K562 (cell line): ENCODE results near the gene CDCP1. TPM values are rescaled to one million over a fixed set of nuclear protein-coding genes. Genes with fewer than 3 reads are reported as not detected.

ENCODE experiments used
- DEAF1 ChIP-seq: fragments of 450-650 bp; formaldehyde crosslinking; IDR thresholded peaks from 2 replicates; pipeline ENCODE4 v1.4.0; 2020; ENCODE audit warnings: mild to moderate bottlenecking, moderate library complexity
- E2F8 ChIP-seq: fragments of 450-650 bp; IDR thresholded peaks from 2 replicates; pipeline ENCODE4 v1.7.1; 2018; ENCODE audit warnings: mild to moderate bottlenecking, low read depth; ENCODE audit not compliant: partially characterized antibody
- EHMT2 ChIP-seq: fragments of 450-650 bp; IDR thresholded peaks from 2 replicates; pipeline ENCODE4 v1.6.1; 2018; ENCODE audit warnings: antibody characterized with exemption
- GABPB1 ChIP-seq: sonication (generic); formaldehyde crosslinking; IDR thresholded peaks from 2 replicates; pipeline ENCODE4 v1.8.0; 2022; ENCODE audit warnings: mild to moderate bottlenecking, missing genetic modification reagents
- HLTF ChIP-seq: fragments of 450-650 bp; IDR thresholded peaks from 2 replicates; pipeline ENCODE4 v1.6.1; 2016
- HOMEZ ChIP-seq: fragments of 250-450 bp; sonication (Bioruptor Pico); IDR thresholded peaks from 2 replicates; pipeline ENCODE4 v1.4.0; 2020; ENCODE audit warnings: mild to moderate bottlenecking, moderate library complexity
- MAFK ChIP-seq: IDR thresholded peaks from 2 replicates; pipeline ENCODE4 v1.6.1; 2011; ENCODE audit warnings: low read length, improper control_type of control experiment
- NCOR1 ChIP-seq: fragments of 450-650 bp; IDR thresholded peaks from 2 replicates; pipeline ENCODE4 v1.6.1; 2016; ENCODE audit warnings: mild to moderate bottlenecking, moderate library complexity
- SMAD3 ChIP-seq: fragments of 450-650 bp; formaldehyde crosslinking; conservative IDR thresholded peaks from 2 replicates; pipeline ENCODE4 v1.4.0; 2020; ENCODE audit warnings: mild to moderate bottlenecking
- VEZF1 ChIP-seq: fragments of 200-800 bp; sonication (Bioruptor generic); IDR thresholded peaks from 2 replicates; pipeline ENCODE4 v1.6.1; 2017; ENCODE audit warnings: missing genetic modification characterization, missing compliant biosample characterization
- ZNF316 ChIP-seq: fragments of 450-650 bp; IDR thresholded peaks from 2 replicates; pipeline ENCODE4 v1.6.1; 2016
- polyA plus RNA-seq, 8 experiments: library from polyadenylated mRNA; depleted of rRNA in 4 of 8; stranded (reverse) in 5 of 8; unstranded in 3 of 8; fragments of >200 nt; fragmentation: Nextera tagmentation in 2 of 8; fragmentation: Illumina TruSeq in 1 of 8; extraction: Ambion mirVana in 2 of 8; extraction: Trizol in 1 of 8; gene quantifications; 2 replicates each; pipeline versions ENCODE4 v1.2.1 to v1.2.3, GENCODE V29; 2011 to 2014; ENCODE audit warnings: inconsistent platforms in 1 of 8, missing spikeins in 1 of 8
- total RNA-seq, 7 experiments: library from RNA; depleted of rRNA in 6 of 7; stranded (reverse); fragments of >200 nt in 6 of 7; fragmentation: Illumina TruSeq in 2 of 7; extraction: Trizol in 2 of 7; gene quantifications; 2 replicates each; pipeline versions ENCODE4 v1.2.1 to v1.2.3, GENCODE V29; 2011 to 2021; ENCODE audit warnings: low replicate concordance in 1 of 7
- TF ChIP-seq, protein P1 (sequence below): fragments of 450-650 bp; IDR thresholded peaks from 2 replicates; pipeline ENCODE4 v1.6.1; 2014; ENCODE audit warnings: low read depth, mild to moderate bottlenecking, moderate library complexity, borderline replicate concordance
- TF ChIP-seq, protein P2 (sequence below): sonication (generic); formaldehyde crosslinking; IDR thresholded peaks from 2 replicates; pipeline ENCODE4 v1.8.1; 2023; ENCODE audit warnings: mild to moderate bottlenecking, missing genetic modification reagents, moderate library complexity
- TF ChIP-seq, protein P3 (sequence below): sonication (generic); formaldehyde crosslinking; IDR thresholded peaks from 2 replicates; pipeline ENCODE4 v1.8.0; 2022; ENCODE audit warnings: missing genetic modification reagents, mild to moderate bottlenecking, borderline replicate concordance
- TF ChIP-seq, protein P4 (sequence below): fragments of 450-650 bp; IDR thresholded peaks from 2 replicates; pipeline ENCODE4 v1.6.1; 2016

The CDCP1 gene
- total and polyA plus RNA-seq, 9 of the 15 experiments (the other 6 are each of a cell fraction or from before 2014, with no cell fraction given): 3.9 to 16.4 (median 5.2) TPM

GRCh38 chr3:45037720-45038455, 108.3 kb downstream of the CDCP1 start (continued):
- TF ChIP-seq, protein P1, sequence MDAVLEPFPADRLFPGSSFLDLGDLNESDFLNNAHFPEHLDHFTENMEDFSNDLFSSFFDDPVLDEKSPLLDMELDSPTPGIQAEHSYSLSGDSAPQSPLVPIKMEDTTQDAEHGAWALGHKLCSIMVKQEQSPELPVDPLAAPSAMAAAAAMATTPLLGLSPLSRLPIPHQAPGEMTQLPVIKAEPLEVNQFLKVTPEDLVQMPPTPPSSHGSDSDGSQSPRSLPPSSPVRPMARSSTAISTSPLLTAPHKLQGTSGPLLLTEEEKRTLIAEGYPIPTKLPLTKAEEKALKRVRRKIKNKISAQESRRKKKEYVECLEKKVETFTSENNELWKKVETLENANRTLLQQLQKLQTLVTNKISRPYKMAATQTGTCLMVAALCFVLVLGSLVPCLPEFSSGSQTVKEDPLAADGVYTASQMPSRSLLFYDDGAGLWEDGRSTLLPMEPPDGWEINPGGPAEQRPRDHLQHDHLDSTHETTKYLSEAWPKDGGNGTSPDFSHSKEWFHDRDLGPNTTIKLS: no peak
- TF ChIP-seq E2F8: peak; percentile 39
- TF ChIP-seq HLTF: no peak
- no peak for TF ChIP-seq ZNF316
- TF ChIP-seq, protein P2, sequence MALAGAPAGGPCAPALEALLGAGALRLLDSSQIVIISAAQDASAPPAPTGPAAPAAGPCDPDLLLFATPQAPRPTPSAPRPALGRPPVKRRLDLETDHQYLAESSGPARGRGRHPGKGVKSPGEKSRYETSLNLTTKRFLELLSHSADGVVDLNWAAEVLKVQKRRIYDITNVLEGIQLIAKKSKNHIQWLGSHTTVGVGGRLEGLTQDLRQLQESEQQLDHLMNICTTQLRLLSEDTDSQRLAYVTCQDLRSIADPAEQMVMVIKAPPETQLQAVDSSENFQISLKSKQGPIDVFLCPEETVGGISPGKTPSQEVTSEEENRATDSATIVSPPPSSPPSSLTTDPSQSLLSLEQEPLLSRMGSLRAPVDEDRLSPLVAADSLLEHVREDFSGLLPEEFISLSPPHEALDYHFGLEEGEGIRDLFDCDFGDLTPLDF (CRISPR knock-in tag): peak; percentile 81; the same call in 1 of the 2 replicates
- TF ChIP-seq VEZF1 (CRISPR knock-in tag): no peak
- TF ChIP-seq, protein P3, sequence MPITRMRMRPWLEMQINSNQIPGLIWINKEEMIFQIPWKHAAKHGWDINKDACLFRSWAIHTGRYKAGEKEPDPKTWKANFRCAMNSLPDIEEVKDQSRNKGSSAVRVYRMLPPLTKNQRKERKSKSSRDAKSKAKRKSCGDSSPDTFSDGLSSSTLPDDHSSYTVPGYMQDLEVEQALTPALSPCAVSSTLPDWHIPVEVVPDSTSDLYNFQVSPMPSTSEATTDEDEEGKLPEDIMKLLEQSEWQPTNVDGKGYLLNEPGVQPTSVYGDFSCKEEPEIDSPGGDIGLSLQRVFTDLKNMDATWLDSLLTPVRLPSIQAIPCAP (CRISPR knock-in tag): no peak
- TF ChIP-seq EHMT2: no peak
- TF ChIP-seq DEAF1 (CRISPR knock-in tag): peak; percentile 99
- peak; percentile 48 for TF ChIP-seq MAFK
- TF ChIP-seq SMAD3 (CRISPR knock-in tag): no peak
- TF ChIP-seq HOMEZ: no peak
- TF ChIP-seq NCOR1: no peak
- TF ChIP-seq, protein P4, sequence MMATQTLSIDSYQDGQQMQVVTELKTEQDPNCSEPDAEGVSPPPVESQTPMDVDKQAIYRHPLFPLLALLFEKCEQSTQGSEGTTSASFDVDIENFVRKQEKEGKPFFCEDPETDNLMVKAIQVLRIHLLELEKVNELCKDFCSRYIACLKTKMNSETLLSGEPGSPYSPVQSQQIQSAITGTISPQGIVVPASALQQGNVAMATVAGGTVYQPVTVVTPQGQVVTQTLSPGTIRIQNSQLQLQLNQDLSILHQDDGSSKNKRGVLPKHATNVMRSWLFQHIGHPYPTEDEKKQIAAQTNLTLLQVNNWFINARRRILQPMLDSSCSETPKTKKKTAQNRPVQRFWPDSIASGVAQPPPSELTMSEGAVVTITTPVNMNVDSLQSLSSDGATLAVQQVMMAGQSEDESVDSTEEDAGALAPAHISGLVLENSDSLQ: 0 out of 2 replicates have a peak, but pooled peaks have one; percentile 32
- TF ChIP-seq GABPB1 (CRISPR knock-in tag): peak; percentile 61
